GM21528 (cell line): ENCODE measurements around the gene CHST11.
"Not testable (repeated sequence)": the region's sequence is repeated elsewhere in the genome, so short reads cannot be mapped to it uniquely, and the experiment has no call there.

Experiments
- ATAC-seq: cut with Tn5 transposase; IDR thresholded peaks from one replicate; pipeline ENCODE4 v1.9.1; 2021; ENCODE audit warnings: mild to moderate bottlenecking, moderate library complexity; ENCODE audit not compliant: unreplicated experiment, low FRiP score

The CHST11 gene

DNA sequence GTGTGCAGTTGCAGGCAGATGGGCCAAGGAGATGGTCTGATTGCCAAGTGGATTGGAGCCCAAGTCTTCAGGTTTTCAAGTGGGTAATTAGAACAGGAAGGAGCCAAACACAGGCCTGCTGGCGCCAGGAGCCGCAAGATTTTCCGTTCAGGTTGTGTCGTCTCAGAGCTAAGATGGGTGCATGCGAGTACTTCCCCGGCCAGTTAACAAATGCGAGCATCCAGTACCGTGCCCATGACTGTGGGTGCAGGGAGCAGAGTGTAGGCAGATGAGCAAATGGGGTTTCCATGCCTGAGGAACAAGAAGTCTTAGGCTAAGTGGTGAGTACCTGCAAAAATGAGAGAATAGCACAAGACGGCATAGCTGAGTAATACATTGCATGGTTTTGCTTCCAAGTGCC is 90.5 kb downstream of the CHST11 start:
- no peak for ATAC-seq

DNA sequence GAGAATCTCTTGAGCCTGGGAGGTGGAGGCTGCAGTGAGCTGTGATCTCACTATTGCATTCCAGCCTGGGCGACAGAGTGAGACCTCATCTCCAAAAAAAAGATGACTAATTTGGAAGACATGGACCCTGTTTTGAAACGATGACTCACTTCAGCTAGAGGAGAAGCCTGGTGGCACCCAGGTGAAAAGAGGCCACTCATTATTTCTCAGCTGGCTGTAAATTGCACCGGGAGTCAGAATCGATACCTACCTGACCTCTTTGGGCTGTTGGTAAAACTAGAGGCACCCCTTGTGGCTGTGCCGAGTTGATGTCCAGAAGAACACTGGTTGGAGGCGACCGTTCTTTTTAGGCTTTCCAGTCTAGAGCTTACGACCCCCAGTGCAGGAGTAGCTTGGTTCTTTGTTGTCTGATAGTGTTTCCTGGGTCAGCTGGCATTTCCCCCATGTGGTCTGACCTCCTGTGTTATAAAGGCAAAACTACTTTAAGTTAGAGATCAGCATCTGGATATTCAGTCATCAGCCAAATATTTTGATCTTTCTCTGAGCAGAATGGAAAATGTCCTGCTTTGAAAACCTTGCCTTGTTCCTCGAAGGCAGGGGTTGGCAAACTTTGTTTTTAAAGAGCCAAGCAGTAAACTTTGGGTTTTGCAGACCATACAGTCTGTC is 93.2 kb downstream of the CHST11 start:
- ATAC-seq, result no peak

DNA sequence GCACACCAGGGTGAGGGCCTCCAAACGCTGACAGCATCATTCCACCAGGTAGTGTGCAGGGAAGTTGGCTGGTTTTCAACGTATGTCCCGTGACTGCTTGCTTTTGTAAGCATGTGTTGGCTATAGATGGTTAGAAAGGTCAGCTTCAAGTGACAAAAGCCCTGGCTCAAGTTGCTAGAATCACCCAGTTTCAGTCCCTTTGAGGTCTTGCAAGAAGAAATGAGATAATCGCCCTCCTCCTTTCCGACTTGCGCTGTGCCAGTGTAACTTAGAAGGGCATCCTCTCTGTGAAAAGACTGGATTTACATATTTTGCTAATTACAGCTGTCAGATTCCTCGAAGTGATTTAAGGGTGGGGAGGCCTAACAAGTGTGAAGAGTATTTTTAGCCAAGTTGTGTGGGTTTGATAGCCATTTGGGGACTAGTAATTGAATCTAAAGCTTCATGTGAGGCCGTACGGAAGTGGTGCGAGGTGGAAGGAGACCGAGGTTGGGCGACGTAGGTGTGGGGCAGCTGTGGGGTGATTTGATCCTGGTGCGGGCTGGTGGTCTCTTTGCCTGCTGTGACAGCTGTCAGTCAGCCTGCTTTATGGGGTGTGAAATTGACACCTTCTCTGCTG is 94.7 kb downstream of the CHST11 start:
- ATAC-seq, result no peak

DNA sequence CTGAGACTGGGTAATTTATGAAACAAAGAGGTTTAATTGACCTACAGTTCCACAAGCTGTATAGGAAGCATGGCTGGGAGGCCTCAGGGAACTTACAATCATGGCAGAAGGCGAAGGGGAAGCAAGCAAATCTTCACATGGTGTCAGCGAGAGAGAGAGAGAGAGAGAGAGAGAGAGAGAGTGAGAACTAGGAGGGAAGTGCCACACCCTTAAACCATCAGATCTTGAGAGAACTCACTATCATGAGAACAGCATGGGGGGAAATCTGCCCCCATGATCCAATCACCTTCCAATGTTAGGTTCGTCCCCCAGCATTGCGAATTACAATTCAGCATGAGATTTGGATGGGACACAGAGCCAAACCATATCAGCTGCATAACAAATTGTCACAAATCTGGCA is 96.7 kb downstream of the CHST11 start:
- ATAC-seq, result no peak

DNA sequence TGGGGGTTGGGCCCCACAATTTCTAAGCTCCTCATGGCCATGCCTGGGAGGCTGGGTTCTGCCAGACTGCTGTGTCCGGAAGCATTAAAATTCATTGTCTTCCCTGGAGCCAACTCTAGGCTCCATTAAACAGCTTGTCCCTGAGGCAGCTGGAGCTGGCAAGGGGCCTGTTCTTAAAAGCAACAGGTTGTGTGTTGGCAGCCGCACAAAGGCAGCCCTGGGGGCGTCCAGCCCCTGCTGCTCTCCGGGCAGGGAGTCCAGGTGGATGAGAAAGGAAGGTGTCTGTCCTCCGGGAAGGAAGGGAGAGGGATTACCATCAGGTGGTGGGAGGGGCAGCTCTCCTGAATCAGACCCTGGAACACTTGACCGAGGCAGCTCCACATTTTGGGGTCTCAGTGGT is 98.9 kb downstream of the CHST11 start:
- no peak for ATAC-seq

DNA sequence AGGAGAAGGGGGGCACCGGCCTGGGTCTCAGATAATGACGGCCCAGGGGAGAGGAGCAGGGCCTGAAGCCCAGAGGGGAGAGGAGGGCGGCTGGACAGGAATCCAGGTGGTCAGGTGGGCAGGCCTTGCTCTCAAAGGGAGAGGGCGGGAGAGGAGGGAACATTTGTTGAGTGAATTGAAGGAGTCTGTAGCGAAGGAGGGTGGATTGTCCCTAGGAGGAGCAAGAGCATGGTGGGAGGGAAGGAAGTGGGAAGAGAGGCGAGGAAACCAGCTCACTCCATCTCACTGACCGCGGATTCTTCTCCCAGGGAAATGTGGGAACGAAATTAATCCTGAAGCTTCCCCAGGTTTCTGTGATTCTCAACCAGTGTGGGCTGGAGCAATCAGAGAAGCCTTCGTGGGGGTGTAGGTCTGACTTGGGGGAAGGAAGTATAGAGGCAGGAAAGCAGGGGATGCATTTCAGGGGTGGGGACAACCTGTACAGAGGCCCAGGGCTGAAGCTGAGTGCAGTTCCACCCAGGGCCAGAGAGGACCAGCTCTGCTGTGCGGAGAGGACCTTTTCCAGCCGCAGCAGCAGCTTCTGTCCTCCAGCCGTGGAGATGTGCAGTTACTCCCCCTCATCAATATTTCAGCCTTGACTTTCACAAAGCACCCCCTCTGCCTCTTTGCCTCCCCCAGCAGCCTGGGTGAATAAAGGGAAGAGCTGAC is 100.9 kb downstream of the CHST11 start:
- ATAC-seq, result no peak

DNA sequence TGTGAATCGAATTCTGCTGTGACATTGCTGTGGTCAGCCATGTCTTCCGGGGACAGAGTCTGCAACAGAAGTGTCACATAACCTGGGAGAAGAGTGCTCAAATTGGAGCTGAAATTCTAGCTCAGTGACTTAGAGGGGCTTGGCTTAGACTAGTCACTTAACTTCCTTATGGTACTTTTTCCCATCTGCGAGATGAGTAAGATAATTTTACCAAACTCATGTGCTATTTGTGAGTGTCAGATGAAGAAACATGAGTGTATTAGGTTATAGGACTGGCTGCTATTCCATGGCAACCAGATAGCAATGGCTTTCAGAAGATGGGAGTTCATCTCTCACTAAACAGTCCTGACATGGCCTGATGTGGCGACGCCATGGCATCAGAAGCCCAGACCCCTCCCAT is 104.1 kb downstream of the CHST11 start:
- no peak for ATAC-seq

DNA sequence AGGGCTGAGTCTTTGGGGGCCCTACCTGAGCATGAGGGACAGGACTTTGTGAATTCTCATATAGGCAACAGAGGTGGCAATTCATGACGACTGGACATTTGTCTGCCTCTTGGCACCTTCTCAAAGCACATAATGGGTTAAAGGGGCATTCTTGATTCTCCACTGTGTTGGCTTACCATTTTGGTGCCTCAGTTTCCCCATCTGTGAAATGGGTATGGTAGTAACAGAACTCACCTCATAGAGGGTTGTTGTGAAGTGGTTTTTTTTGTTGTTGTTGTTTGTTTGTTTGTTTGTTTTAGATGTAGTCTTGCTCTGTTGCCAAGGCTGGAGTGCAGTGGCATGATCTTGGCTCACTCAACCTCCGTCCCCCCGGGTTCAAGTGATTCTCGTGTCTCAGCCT is 106.0 kb downstream of the CHST11 start:
- ATAC-seq, result no peak

DNA sequence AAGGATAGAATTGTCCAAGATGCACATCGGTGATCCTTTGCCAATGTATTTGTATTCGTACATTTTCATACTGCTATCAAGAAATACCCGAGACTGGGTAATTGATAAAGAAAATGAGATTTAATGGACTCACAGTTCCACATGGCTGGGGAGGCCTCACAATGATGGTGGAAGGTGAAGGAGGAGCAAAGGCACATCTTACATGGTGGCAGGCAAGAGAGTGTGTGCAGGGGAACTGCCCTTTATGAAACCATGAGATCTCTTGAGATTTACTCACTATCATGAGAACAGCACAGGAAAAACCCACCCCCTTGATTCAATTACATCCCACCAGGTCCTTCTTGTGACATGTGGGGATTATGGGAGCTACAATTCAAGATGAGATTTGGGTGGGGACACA is 107.9 kb downstream of the CHST11 start:
- not testable (repeated sequence) for ATAC-seq

DNA sequence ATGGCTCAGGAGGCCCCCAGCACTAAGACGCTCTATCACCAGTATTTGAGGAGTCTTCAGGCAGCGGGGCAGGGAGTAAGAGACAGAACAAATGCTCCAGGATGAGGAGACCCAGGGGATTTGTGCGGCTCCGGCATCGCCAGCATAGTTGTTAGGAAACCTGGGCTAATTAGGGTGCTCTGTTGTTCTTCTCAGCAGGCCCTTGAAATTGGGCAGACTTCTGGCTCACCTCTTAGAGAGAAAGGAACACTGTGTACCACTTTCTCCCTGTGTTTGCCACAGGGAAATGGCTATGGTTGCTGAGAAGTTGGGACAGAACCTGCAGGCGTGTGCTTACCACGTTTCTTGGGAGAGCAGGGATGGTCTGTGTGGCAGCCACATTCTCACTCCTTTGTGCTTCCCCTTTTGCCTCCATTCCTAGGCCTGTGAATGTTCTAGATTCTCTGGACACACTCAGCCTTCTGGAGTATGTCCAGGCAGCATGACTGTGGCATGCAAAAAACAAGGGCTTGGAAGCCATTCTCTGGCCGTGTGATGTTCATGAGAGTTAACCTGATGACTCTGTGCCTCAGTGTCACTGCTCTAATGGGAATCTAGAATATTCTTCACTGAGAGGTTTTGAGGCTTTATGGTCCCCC is 109.0 kb downstream of the CHST11 start:
- ATAC-seq, result no peak

DNA sequence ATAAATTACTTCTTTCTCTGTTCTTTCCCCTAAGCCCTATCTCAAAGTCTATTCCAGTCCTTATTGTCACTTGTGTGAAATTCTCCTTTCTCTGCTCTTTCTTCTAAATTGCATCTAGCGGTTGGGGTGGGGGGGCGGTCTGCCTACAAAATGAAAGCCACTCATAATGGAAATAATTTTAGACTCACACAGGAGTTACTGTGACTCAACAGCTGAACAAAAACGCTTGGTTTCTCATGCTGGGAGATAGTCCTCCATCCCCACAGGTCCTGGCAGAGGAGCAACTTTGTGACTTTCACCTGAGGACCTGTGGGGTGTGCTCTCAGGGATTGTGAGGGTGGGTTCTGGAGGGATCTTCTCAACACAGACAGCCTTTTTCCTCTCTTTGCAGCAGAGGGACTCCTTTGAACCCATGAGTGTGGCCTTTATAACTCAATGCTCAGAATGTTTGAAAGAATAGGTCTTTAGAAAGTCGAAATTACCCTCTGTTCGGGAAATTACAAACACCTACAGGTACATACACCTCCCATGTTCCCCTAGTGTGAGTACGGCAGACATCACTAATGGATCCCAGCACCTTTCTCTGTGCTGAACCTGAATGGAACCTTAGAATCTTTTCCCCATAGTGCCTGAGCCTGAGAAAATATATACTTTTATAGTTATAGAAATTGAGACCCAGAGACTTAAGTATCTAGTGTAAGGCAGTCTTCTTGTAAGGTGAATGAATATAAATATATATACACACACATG is 109.7 kb downstream of the CHST11 start:
- ATAC-seq, result no peak

DNA sequence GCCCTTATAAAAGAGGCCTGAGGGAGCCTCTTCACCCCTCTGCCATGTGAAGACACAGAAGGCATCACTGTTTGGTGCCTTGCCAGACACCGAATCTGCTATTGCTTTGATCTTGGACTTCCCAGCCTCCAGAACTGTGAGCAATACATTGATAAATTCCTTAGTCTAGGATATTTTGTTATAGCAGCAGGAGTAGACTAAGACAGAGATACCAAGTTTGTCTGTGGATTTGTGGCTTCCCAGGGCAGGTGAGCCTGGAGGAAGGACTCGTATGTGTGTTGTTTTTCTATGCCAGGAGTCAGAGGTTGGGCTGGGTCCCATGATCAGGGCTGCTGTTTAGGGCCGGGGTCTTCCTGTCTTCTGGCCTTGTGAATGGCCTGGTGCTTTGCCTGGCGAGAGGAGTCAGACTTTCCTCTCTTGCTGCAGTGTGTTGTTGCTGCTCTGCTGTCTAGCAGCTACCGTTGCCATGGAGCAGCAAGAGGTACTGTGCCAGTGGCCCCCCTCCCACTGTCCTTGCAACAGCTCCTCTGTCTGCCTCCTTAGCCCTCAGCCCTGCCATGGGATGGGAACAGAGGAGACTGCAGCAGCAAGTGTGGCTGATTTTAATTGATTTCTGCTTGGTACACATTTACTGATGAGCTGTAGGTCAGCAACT is 111.2 kb downstream of the CHST11 start:
- ATAC-seq, result no peak

DNA sequence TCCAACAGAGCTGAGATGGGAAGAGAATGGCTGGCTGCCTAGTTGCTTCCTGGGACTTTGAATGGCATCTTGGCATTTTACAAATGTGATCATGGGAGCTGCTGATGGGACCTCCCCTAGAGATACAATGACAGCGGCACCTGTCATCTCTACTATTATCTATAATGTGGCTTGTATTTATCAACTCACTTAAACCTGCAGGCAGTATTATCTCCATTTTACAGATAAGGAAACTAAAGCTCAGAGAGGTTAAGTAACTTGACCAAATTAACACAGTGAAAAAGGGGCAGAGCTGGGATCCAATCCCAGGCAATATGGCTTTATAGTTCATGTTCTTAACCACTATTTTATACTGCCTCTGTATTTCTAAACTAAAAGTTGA is 111.7 kb downstream of the CHST11 start:
- ATAC-seq, result no peak

DNA sequence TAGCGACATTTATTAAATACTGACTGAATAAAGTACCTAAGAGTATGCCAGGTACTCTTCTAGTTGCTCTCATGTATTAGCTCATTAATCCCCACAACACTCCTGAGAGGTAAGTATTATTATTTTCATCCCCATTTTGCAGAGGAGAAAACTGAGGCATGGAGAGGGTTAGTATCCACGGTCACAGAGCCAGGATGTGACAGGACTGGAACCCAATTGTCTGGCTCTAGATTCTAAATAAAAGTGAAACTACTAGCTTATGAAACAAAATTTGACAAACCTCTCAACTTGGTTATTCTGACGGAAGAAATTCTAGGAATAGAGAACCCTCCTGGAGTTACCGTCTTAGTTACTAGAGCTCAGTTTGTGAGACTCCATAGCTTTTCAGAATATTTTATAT is 112.2 kb downstream of the CHST11 start:
- ATAC-seq, result no peak

DNA sequence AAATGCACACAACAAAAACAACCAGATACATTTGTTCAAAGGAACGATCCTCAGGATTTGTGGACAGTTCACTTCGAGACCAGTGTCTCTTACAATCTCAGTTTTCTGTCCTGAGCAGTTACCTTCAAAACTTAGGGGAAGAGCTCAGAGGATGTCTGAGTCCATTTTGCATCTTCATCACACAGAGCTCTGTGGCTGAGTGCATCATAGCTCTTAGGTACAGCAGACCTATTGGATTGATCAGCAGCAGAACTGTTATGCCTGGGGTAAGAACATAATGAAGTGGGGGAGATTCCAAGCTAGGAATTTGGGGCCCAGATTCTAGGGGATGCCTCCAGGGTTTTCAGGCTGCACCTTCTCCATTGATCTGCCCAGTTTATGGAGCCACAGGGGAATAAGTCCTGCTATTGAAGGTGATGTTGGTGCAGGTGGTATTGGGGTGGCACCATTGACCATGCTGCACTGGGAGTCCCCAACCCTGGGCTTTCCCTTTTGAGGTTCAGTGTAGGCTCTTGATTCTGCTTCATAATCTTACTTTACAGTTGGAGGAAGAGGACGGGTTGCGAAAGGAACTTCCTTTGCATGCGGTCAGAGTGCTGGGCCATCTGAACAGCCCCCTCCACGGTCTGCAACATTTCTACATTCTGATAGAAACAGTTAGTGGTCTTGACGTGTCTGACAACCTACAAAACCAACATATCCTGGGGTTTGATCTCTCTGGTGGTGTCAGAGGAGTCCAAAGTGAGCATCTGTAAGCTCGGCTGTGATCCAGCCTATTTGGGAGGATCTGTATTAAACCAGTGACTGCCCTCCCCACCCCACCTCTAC is 112.8 kb downstream of the CHST11 start:
- peak; percentile 79 for ATAC-seq

DNA sequence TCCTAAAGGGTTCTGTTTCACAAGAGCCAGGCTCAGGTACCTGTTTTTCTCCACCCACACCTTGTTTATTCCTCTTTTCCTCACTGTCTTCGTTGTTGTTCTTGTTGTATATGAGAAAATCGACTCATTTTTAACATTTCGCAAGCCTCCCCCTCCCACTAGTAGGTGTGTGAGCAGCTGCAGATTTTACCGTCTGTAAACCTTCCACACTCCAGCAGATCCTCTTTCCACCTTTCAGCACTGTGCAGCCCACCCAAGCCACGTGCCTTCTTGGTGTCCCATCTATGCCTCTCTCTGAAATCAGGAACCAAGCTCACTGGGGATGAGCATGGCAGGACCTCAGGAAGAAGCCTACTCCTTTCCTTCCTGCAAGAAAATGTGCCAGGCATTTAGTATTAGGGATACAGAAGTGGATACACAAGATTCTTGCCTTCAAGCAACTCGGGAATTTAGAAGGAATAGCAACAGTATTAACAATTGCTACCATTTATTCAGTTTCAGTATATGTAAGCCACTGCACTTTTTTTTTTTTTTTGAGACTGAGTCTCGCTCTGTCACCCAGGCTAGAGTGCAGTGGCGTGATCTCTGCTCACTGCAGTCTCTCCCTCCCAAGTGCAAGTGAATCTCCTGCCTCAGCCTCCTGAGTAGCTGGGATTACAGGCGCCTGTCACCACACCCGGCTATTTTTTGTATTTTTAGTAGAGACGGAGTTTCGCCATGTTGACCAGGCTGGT is 113.6 kb downstream of the CHST11 start:
- ATAC-seq, result peak; percentile 13

DNA sequence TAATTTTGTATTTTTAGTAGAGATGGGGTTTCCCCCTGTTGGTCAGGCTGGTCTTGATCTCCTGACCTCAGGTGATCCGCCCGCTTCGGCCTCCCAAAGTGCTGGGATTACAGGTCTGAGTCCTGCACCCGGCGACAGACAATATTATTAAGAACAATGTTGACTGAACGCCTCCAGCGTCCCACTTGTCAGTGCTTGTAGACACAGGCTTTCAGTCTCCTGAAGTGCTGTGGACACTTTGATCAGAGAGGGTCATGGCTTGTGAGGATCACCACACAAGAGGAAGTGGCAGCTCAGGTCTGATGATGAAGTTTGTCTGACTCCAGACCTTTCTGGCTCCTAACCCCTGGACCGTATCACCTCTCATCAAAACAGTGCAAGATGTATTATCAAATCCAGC is 114.6 kb downstream of the CHST11 start:
- no peak for ATAC-seq

DNA sequence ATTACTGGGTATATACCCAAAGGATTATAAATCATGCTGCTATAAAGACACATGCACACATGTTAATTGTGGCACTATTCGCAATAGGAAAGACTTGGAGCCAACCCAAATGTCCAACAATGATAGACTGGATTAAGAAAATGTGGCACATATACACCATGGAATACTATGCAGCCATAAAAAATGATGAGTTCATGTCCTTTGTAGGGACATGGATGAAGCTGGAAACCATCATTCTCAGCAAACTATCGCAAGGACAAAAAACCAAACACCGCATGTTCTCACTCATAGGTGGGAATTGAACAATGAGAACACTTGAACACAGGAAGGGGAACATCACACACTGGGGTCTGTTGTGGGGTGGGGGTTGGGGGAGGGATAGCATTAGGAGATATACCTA is 117.6 kb downstream of the CHST11 start:
- not testable (repeated sequence) for ATAC-seq

DNA sequence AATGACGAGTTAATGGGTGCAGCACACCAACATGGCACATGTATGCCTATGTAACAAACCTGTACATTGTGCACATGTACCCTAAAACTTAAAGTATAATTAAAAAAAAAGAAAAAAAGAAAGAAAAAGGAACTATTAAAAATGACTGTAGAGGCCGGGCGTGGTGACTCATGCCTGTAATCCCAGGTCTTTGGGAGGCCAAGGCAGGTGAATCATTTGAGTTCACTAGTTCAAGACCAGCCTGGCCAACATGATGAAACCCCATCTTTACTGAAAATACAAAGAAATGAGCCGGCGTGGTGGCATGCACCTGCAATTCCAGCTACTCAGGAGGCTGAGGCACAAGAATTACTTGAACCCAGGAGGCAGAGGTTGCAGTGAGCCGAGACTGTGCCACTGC is 118.0 kb downstream of the CHST11 start:
- not testable (repeated sequence) for ATAC-seq
